H1 (cell line): ENCODE data around the gene CHST11. TPM values are rescaled to one million over a fixed set of nuclear protein-coding genes. Genes with fewer than 3 reads are reported as not detected.

Experiments
- CBX8 ChIP-seq: fragments of 300-800, 300-1000 bp; sonication (generic); IDR thresholded peaks from 2 replicates; pipeline ENCODE4 v1.7.1; 2016; ENCODE audit warnings: low read depth, low read length, borderline replicate concordance
- CEBPB ChIP-seq: IDR thresholded peaks from 2 replicates; pipeline ENCODE4 v1.6.1; 2012; ENCODE audit warnings: low read depth, low read length
- GTF2F1 ChIP-seq: IDR thresholded peaks from 2 replicates; pipeline ENCODE4 v1.6.1; 2012; ENCODE audit warnings: low read depth, low read length, improper control_type of control experiment, borderline replicate concordance
- KDM1A ChIP-seq: fragments of 200-600, 300-600 bp; sonication (generic); IDR thresholded peaks from 2 replicates; pipeline ENCODE4 v1.7.1; 2016; ENCODE audit warnings: mild to moderate bottlenecking, low read length, borderline replicate concordance
- RAD21 ChIP-seq, 2 experiments: IDR thresholded peaks in 1 of 2; conservative IDR thresholded peaks in 1 of 2; 2 replicates each; pipeline ENCODE4 v1.6.1; 2011; ENCODE audit warnings: low read depth in 2 of 2, low read length in 2 of 2, improper control_type of control experiment in 1 of 2, inconsistent platforms in 1 of 2, mild to moderate bottlenecking in 1 of 2, moderate library complexity in 1 of 2
- SIRT6 ChIP-seq: IDR thresholded peaks from one replicate; pipeline ENCODE4 v1.7.1; 2012; ENCODE audit warnings: low read length, inconsistent platforms
- SP2 ChIP-seq: IDR thresholded peaks from 2 replicates; pipeline ENCODE4 v1.6.1; 2012; ENCODE audit warnings: mild to moderate bottlenecking, low read length, inconsistent platforms
- TBP ChIP-seq: IDR thresholded peaks from 2 replicates; pipeline ENCODE4 v1.6.1; 2011; ENCODE audit warnings: low read depth, low read length, improper control_type of control experiment
- polyA plus RNA-seq, 7 experiments: library from polyadenylated mRNA; depleted of rRNA in 3 of 7; stranded (reverse) in 5 of 7; unstranded in 2 of 7; fragments of >200 nt in 5 of 7; fragments of 200-250 nt in 2 of 7; gene quantifications; 1 replicate in 5 of 7; 2 replicates in 1 of 7; 4 replicates in 1 of 7; pipeline versions ENCODE4 v1.2.1 to v1.2.3, GENCODE V29; 2011 to 2013; ENCODE audit warnings: missing spikeins in 2 of 7, mixed read lengths in 2 of 7
- total RNA-seq: library from RNA; stranded (reverse); fragmentation: NEBNext Ultra II Directional; extraction: Animal tissue kit (Norgen Biotek cat#: 25700); gene quantifications from 2 replicates; pipeline ENCODE4 v1.2.1, GENCODE V29; 2021

Gene CHST11
- total and polyA plus RNA-seq, 2 of the 8 experiments (the other 6 are each of a cell fraction or from before 2014, with no cell fraction given), result 14.4 to 20.8 TPM

- TF ChIP-seq RAD21 (IDR thresholded peaks at IDR 0.05 in 1 of 2, conservative IDR thresholded peaks at IDR 0.05 in 1 of 2; ENCODE audit: low read depth in 2 of 2, low read length in 2 of 2) (no peak), GTF2F1 (no peak), TBP (no peak), CEBPB (no peak), CBX8 (no peak), KDM1A (no peak), SIRT6 (no peak), SP2 (no peak)
These were observed 29.1 kb downstream of the CHST11 start (continued) for GRCh38 chr12:104485651-104486362.
